Neural progenitor cell (in vitro differentiated cells): ENCODE data around the gene ARMC6. TPM values are rescaled to one million over a fixed set of nuclear protein-coding genes. Genes with fewer than 3 reads are reported as not detected.

Experiments used
- DNase-seq: peaks from one replicate; pipeline ENCODE4 v3.0.0-alpha.2; 2016; ENCODE audit warnings: low spot score
- H2AFZ ChIP-seq: fragments of 200-600 bp; sonication (generic); replicated peaks from 2 replicates; pipeline ENCODE4 v1.6.1; 2016; ENCODE audit warnings: antibody characterized with exemption
- H3F3A ChIP-seq: fragments of 200-600 bp; sonication (generic); 2 replicates; pipeline ENCODE4 v1.6.1; 2016; ENCODE audit warnings: antibody characterized with exemption, low read depth
- H3K27ac ChIP-seq: fragments of 200-600 bp; sonication (generic); 2 replicates; pipeline ENCODE4 v1.5.1; 2016; ENCODE audit warnings: mild to moderate bottlenecking
- H3K27me3 ChIP-seq: fragments of 200-600 bp; sonication (generic); 2 replicates; pipeline ENCODE4 v1.6.1; 2016; ENCODE audit warnings: mild to moderate bottlenecking, moderate library complexity
- H3K36me3 ChIP-seq: fragments of 200-600 bp; sonication (generic); 2 replicates; pipeline ENCODE4 v1.5.1; 2016
- H3K4me1 ChIP-seq: fragments of 200-600 bp; sonication (generic); 2 replicates; pipeline ENCODE4 v1.6.1; 2016; ENCODE audit warnings: mixed run types
- H3K4me2 ChIP-seq: fragments of 200-600 bp; sonication (generic); 2 replicates; pipeline ENCODE4 v1.6.1; 2016
- H3K4me3 ChIP-seq: fragments of 200-600 bp; sonication (generic); 2 replicates; pipeline ENCODE4 v1.5.1; 2016
- H3K79me2 ChIP-seq: fragments of 200-600 bp; sonication (generic); 2 replicates; pipeline ENCODE4 v1.6.1; 2016; ENCODE audit warnings: low read depth
- H3K9ac ChIP-seq: fragments of 200-600 bp; sonication (generic); 2 replicates; pipeline ENCODE4 v1.6.1; 2016
- H3K9me3 ChIP-seq: fragments of 200-600 bp; sonication (generic); 2 replicates; pipeline ENCODE4 v1.5.1; 2016; ENCODE audit warnings: low read depth
- H4K20me1 ChIP-seq: fragments of 200-600 bp; sonication (generic); 2 replicates; pipeline ENCODE4 v1.6.1; 2016; ENCODE audit warnings: low read depth
- H3K27ac Mint-ChIP-seq: 3 replicates; pipeline ENCODE4 v1.8.0; 2021; ENCODE audit warnings: mixed read lengths
- H3K27me3 Mint-ChIP-seq: 2 replicates; pipeline ENCODE4 v1.8.0; 2022; ENCODE audit warnings: low read depth, mild to moderate bottlenecking, inconsistent platforms, moderate library complexity, mixed read lengths; ENCODE audit not compliant: insufficient read depth
- H3K36me3 Mint-ChIP-seq: 3 replicates; pipeline ENCODE4 v1.8.0; 2021; ENCODE audit warnings: mixed read lengths
- H3K4me1 Mint-ChIP-seq: 3 replicates; pipeline ENCODE4 v1.8.0; 2021; ENCODE audit warnings: mixed read lengths
- H3K4me3 Mint-ChIP-seq: 3 replicates; pipeline ENCODE4 v1.8.0; 2021; ENCODE audit warnings: mild to moderate bottlenecking, moderate library complexity, mixed read lengths
- H3K9me3 Mint-ChIP-seq: 3 replicates; pipeline ENCODE4 v1.8.0; 2020; ENCODE audit warnings: mixed read lengths
- EZH2 ChIP-seq: fragments of 200-600 bp; sonication (generic); IDR thresholded peaks from 2 replicates; pipeline ENCODE4 v1.6.1; 2017; ENCODE audit warnings: antibody characterized with exemption, mild to moderate bottlenecking, moderate library complexity
- EZH2phosphoT487 ChIP-seq: fragments of 200-600 bp; sonication (generic); IDR thresholded peaks from 2 replicates; pipeline ENCODE4 v1.6.1; 2017; ENCODE audit warnings: antibody characterized with exemption
- total RNA-seq: library from RNA; depleted of rRNA; stranded (reverse); fragments of >200 nt; gene quantifications from 2 replicates; pipeline ENCODE4 v1.2.3, GENCODE V29; 2015; ENCODE audit warnings: low replicate concordance
- TF ChIP-seq, protein P1 (sequence below): fragments of 200-600 bp; sonication (generic); IDR thresholded peaks from 2 replicates; pipeline ENCODE4 v1.5.1; 2017; ENCODE audit warnings: antibody characterized with exemption, mild to moderate bottlenecking

Gene ARMC6
- total RNA-seq, 1 donor from 2014 or later: 18.1 TPM

DNA sequence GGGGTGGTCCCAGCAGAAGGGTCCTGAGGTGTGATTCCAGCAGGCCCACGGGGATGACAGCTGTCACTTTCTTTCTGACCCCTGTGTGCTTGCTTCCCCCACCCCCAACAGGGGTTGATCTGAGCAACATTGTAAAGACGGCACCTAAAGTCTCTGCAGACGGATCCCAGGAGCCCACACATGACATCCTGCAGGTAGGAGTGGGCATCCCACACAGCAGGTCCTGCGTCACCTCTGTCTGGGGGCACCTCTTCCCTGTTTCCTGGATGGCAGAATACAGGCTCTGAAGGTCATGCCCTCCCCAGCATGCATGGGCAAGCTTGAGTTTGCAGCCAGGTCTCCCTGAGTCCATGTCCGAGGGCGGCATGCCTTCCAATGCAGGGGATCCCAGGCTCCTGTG is 10.5 kb downstream of the ARMC6 start:
- no peaks in the 10 kb centered on the region for H3K4me1 ChIP-seq
- no peak overlapping the region for H3K4me3 Mint-ChIP-seq
- peaks cover 3% of the 10 kb centered on the region for H3K27me3 Mint-ChIP-seq
- H3K4me1 Mint-ChIP-seq: no peaks in the 10 kb centered on the region
- H3K36me3 ChIP-seq: no peaks in the 10 kb centered on the region
- H3K4me3 ChIP-seq: no peak overlapping the region
- H3K27ac ChIP-seq: no peak overlapping the region
- peaks cover 9% of the 10 kb centered on the region for H4K20me1 ChIP-seq
- TF ChIP-seq, protein P1, sequence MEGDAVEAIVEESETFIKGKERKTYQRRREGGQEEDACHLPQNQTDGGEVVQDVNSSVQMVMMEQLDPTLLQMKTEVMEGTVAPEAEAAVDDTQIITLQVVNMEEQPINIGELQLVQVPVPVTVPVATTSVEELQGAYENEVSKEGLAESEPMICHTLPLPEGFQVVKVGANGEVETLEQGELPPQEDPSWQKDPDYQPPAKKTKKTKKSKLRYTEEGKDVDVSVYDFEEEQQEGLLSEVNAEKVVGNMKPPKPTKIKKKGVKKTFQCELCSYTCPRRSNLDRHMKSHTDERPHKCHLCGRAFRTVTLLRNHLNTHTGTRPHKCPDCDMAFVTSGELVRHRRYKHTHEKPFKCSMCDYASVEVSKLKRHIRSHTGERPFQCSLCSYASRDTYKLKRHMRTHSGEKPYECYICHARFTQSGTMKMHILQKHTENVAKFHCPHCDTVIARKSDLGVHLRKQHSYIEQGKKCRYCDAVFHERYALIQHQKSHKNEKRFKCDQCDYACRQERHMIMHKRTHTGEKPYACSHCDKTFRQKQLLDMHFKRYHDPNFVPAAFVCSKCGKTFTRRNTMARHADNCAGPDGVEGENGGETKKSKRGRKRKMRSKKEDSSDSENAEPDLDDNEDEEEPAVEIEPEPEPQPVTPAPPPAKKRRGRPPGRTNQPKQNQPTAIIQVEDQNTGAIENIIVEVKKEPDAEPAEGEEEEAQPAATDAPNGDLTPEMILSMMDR: no peak
- no peak for TF ChIP-seq EZH2phosphoT487
- TF ChIP-seq EZH2: no peak
- H3K27ac Mint-ChIP-seq: no peak overlapping the region
- H3K9me3 ChIP-seq: no peaks in the 10 kb centered on the region
- no peak overlapping the region for H3K4me2 ChIP-seq
- no peak overlapping the region for H2AFZ ChIP-seq
- DNase-seq: no peak
- H3K36me3 Mint-ChIP-seq: peaks cover 21% of the 10 kb centered on the region
- no peak overlapping the region for H3K9ac ChIP-seq
- H3K79me2 ChIP-seq: peaks cover 29% of the 10 kb centered on the region
- no peaks in the 10 kb centered on the region for H3F3A ChIP-seq
- H3K9me3 Mint-ChIP-seq: no peaks in the 10 kb centered on the region
- H3K27me3 ChIP-seq: no peaks in the 10 kb centered on the region

DNA sequence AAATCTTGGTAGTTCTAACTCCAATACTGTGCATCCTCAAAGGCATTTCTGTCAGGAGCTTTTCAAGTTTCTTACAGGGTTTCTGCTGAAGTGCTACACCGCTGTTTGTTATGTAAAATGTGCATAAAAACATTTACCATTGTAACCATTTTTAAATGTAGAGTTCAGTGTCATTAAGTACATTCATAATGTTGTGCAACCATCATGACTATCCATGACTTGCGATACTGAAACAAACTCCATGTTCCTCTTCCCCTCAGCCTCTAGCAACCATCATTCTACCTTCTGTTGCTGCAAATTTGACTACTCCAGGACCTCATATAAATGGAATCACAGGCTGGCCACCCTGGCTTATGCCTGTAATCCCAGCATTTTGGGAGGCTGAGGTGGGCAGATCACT is 16.0 kb downstream of the ARMC6 start:
- Histone ChIP-seq H3K4me2 (no peak overlapping the region), H2AFZ (no peak overlapping the region), H4K20me1 (no peaks in the 10 kb centered on the region), H3K9ac (no peak overlapping the region), H3K27me3 (no peaks in the 10 kb centered on the region), H3K9me3 (no peaks in the 10 kb centered on the region), H3K4me3 (no peak overlapping the region), H3K27ac (no peak overlapping the region), H3K4me1 (no peaks in the 10 kb centered on the region), H3K36me3 (no peaks in the 10 kb centered on the region), H3F3A (no peaks in the 10 kb centered on the region), H3K79me2 (no peaks in the 10 kb centered on the region)
- no peak for TF ChIP-seq EZH2phosphoT487
- TF ChIP-seq, protein P1: no peak
- no peak for TF ChIP-seq EZH2
- Mint-ChIP-seq H3K36me3 (peaks cover 13% of the 10 kb centered on the region), H3K27ac (no peak overlapping the region), H3K27me3 (no peaks in the 10 kb centered on the region), H3K9me3 (no peaks in the 10 kb centered on the region), H3K4me3 (no peak overlapping the region), H3K4me1 (no peaks in the 10 kb centered on the region)
- DNase-seq: no peak

DNA sequence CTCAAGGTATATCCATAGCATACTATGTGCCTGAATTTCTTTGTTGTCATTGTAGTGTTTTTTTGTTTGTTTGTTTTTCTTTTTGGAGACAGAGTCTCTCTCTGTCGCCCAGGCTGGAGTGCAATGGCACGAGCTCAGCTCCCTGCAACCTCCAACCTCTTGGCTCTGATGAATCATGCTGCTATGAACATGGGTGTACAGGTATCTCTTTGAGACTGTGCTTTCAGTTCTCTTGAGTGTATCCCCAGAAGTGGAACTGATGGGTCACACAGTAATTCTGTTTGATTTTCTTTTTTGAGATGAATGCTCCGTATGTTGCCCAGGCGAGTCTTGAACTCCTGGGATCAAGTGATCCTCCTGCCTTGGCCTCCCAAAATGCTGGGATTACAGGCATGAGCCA is 16.7 kb downstream of the ARMC6 start:
- Histone ChIP-seq H2AFZ (no peak overlapping the region), H3K4me1 (no peaks in the 10 kb centered on the region), H3K9me3 (no peaks in the 10 kb centered on the region), H4K20me1 (no peaks in the 10 kb centered on the region), H3F3A (no peaks in the 10 kb centered on the region), H3K36me3 (no peaks in the 10 kb centered on the region), H3K27ac (no peak overlapping the region), H3K4me2 (no peak overlapping the region), H3K9ac (no peak overlapping the region), H3K4me3 (no peak overlapping the region), H3K27me3 (no peaks in the 10 kb centered on the region), H3K79me2 (no peaks in the 10 kb centered on the region)
- no peaks in the 10 kb centered on the region for H3K9me3 Mint-ChIP-seq
- DNase-seq: no peak
- no peak for TF ChIP-seq EZH2
- H3K4me1 Mint-ChIP-seq: no peaks in the 10 kb centered on the region
- H3K27me3 Mint-ChIP-seq: no peaks in the 10 kb centered on the region
- no peak overlapping the region for H3K4me3 Mint-ChIP-seq
- peaks cover 8% of the 10 kb centered on the region for H3K36me3 Mint-ChIP-seq
- H3K27ac Mint-ChIP-seq: no peak overlapping the region

DNA sequence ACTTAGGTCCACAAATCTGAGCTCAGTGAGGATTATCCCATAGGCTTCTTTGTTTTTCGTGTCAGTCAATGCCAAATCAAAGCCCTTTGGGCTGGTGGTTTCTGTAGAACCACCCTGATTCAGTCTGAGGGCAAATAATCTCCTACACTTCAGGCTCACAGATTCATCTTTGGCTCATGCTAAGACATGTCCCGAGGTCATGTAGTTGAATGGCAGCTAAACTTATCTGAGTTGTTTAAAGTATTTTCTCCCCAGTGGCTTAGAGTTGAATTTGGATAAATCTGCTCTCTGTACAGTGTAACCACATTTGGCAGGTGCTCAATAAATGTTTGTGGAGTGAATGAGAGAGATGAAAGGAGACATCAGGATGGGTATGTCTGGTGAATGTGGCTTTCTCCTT is 17.3 kb downstream of the ARMC6 start:
- Histone ChIP-seq H3K9me3 (no peaks in the 10 kb centered on the region), H3K79me2 (no peaks in the 10 kb centered on the region), H4K20me1 (no peaks in the 10 kb centered on the region), H3K36me3 (no peaks in the 10 kb centered on the region), H3K4me2 (no peak overlapping the region), H2AFZ (no peak overlapping the region), H3K4me3 (no peak overlapping the region), H3K27me3 (no peaks in the 10 kb centered on the region), H3K4me1 (no peaks in the 10 kb centered on the region), H3F3A (no peaks in the 10 kb centered on the region), H3K9ac (no peak overlapping the region), H3K27ac (no peak overlapping the region)
- DNase-seq: no peak
- Mint-ChIP-seq H3K4me3 (no peak overlapping the region), H3K4me1 (no peaks in the 10 kb centered on the region), H3K9me3 (no peaks in the 10 kb centered on the region), H3K27ac (no peak overlapping the region), H3K27me3 (peaks cover 3% of the 10 kb centered on the region), H3K36me3 (peaks cover 6% of the 10 kb centered on the region)
- no peak for TF ChIP-seq EZH2phosphoT487
- TF ChIP-seq, protein P1: no peak
- TF ChIP-seq EZH2: no peak
